OCI-LY7 (cell line): ENCODE results near the gene NEAT1. TPM values are rescaled to one million over a fixed set of nuclear protein-coding genes. Genes with fewer than 3 reads are reported as not detected.

Experiments used
- BruUV-seq: library from RNA; stranded (reverse); fragments of 400-500 nt; replicated peaks from 2 replicates; lab custom pipeline; 2021; lab: Mats Ljungman, UMichigan
- CTCF ChIA-PET: fragments of 300-600 bp; sonication (Branson Sonifier 250); formaldehyde crosslinking; loops from one replicate; lab custom pipeline; 2022; ENCODE audit warnings: antibody characterized with exemption; ENCODE audit not compliant: unreplicated experiment; lab: Charles Lee
- POLR2A ChIA-PET: fragments of 300-600 bp; sonication (Branson Sonifier 250); formaldehyde crosslinking; loops from one replicate; lab custom pipeline; 2022; ENCODE audit warnings: antibody characterized with exemption; lab: Charles Lee
- DNase-seq: peaks from one replicate; pipeline ENCODE4 v3.0.0-alpha.2; 2015; ENCODE audit warnings: low spot score
- H2AFZ ChIP-seq: fragments of 200-600 bp; sonication (generic), shearing (Covaris generic); 2 replicates; pipeline ENCODE4 v1.6.1; 2014; ENCODE audit warnings: mild to moderate bottlenecking, antibody characterized with exemption, low read length, moderate library complexity
- H3K27ac ChIP-seq: fragments of 200-600 bp; sonication (generic); 2 replicates; pipeline ENCODE4 v1.5.1; 2014; ENCODE audit warnings: mixed run types, low read depth, mild to moderate bottlenecking, moderate library complexity, low read length, inconsistent platforms; ENCODE audit not compliant: poor library complexity, severe bottlenecking
- H3K36me3 ChIP-seq: fragments of 200-600 bp; sonication (generic); 2 replicates; pipeline ENCODE4 v1.6.1; 2014; ENCODE audit warnings: mild to moderate bottlenecking, antibody characterized with exemption, low read length, moderate library complexity, mixed read lengths; ENCODE audit not compliant: insufficient read depth
- H3K4me1 ChIP-seq: fragments of 200-600 bp; sonication (generic); 2 replicates; pipeline ENCODE4 v1.5.1; 2014; ENCODE audit warnings: mild to moderate bottlenecking, low read length; ENCODE audit not compliant: insufficient read depth, poor library complexity, severe bottlenecking
- H3K4me2 ChIP-seq: fragments of 200-600 bp; sonication (generic); 2 replicates; pipeline ENCODE4 v1.6.1; 2014; ENCODE audit warnings: mild to moderate bottlenecking, low read length
- H3K4me3 ChIP-seq: fragments of 200-600 bp; sonication (generic); 2 replicates; pipeline ENCODE4 v1.5.1; 2014; ENCODE audit warnings: mild to moderate bottlenecking, low read depth, low read length; ENCODE audit not compliant: poor library complexity, severe bottlenecking
- H3K79me2 ChIP-seq: fragments of 200-600 bp; sonication (generic); 2 replicates; pipeline ENCODE4 v1.6.1; 2016; ENCODE audit warnings: low read depth, mild to moderate bottlenecking, low read length, moderate library complexity, mixed read lengths; ENCODE audit not compliant: insufficient read depth
- H3K9me2 ChIP-seq: fragments of 200-600 bp; sonication (generic); 2 replicates; pipeline ENCODE4 v1.6.1; 2016; ENCODE audit warnings: mild to moderate bottlenecking, low read length, mixed read lengths; ENCODE audit not compliant: insufficient read depth
- H3K9me3 ChIP-seq: fragments of 200-600 bp; sonication (generic); 2 replicates; pipeline ENCODE4 v1.6.1; 2014; ENCODE audit warnings: mild to moderate bottlenecking, mixed run types, low read length, mixed read lengths
- H4K20me1 ChIP-seq: fragments of 200-600 bp; sonication (generic); 2 replicates; pipeline ENCODE4 v1.6.1; 2014; ENCODE audit warnings: mild to moderate bottlenecking, antibody characterized with exemption, low read length, moderate library complexity, mixed read lengths; ENCODE audit not compliant: insufficient read depth
- CTCF ChIP-seq: fragments of 200-600 bp; sonication (generic); conservative IDR thresholded peaks from 2 replicates; pipeline ENCODE4 v1.5.1; 2014; ENCODE audit warnings: mild to moderate bottlenecking, antibody characterized with exemption, low read length, moderate library complexity, mixed read lengths
- EZH2phosphoT487 ChIP-seq: fragments of 200-600 bp; sonication (generic); IDR thresholded peaks from 2 replicates; pipeline ENCODE4 v1.6.1; 2018; ENCODE audit warnings: low read depth, borderline replicate concordance, mild to moderate bottlenecking, mixed run types, antibody characterized with exemption, low read length, moderate library complexity, mixed read lengths
- intact Hi-C: fragments of 100-400 bp; cut with micrococcal nuclease; formaldehyde crosslinking; loops from one replicate; pipeline ENCODE4 v1.10.0; 2022; ENCODE audit not compliant: unreplicated experiment
- total RNA-seq, 2 experiments: library from RNA; depleted of rRNA in 1 of 2; stranded (reverse); fragments of >200 nt in 1 of 2; shearing (Covaris generic) in 1 of 2; gene quantifications; 2 replicates each; pipeline ENCODE4 v1.2.3, GENCODE V29; 2014 to 2022

The NEAT1 gene
- total RNA-seq, 2 experiments from 2014 or later: 30.1 to 440 TPM

- Histone ChIP-seq H3K79me2 (peaks cover 6% of the 10 kb centered on the region; the same call in 1 of the 2 replicates), H3K4me1 (peaks cover 79% of the 10 kb centered on the region), H3K36me3 (no peaks in the 10 kb centered on the region), H3K27ac (peak overlapping the region; percentile 93), H4K20me1 (no peaks in the 10 kb centered on the region), H3K4me2 (peak overlapping the region; percentile 74; the same call in 1 of the 2 replicates), H3K9me2 (no peaks in the 10 kb centered on the region), H2AFZ (no peak overlapping the region), H3K9me3 (no peaks in the 10 kb centered on the region), H3K4me3 (no peak overlapping the region)
- ChIA-PET CTCF (interaction anchor here (0.5 kb wide), 1 partner anchor 32 kb away, joined by 3 read pairs; no protein-coding TSS in a partner anchor), POLR2A (interaction anchor here (0.7 to 2.0 kb wide), 3 partner anchors 12 to 226 kb away, joined by 4 to 6 read pairs (median 4); no protein-coding TSS in a partner anchor)
- TF ChIP-seq CTCF (no peak), EZH2phosphoT487 (no peak)
- intact Hi-C loops: no loop called here
- BruUV-seq: no TSS peak
- DNase-seq: no peak
Measured at GRCh38 chr11:65445101-65445603, 22.6 kb downstream of the NEAT1 start.

- no peak overlapping the region for H3K4me3 ChIP-seq
- H3K36me3 ChIP-seq: no peaks in the 10 kb centered on the region
- H3K9me2 ChIP-seq: no peaks in the 10 kb centered on the region
- H2AFZ ChIP-seq: no peak overlapping the region
- ChIA-PET POLR2A (interaction anchor here (0.7 to 0.8 kb wide), 2 partner anchors 10 to 54 kb away, joined by 3 to 4 read pairs; no protein-coding TSS in a partner anchor), CTCF (interaction anchor here (0.5 kb wide), 1 partner anchor 31 kb away, joined by 3 read pairs; no protein-coding TSS in a partner anchor)
- peak; percentile 18 for DNase-seq
- peaks cover 72% of the 10 kb centered on the region for H3K4me1 ChIP-seq
- no peaks in the 10 kb centered on the region for H3K9me3 ChIP-seq
- TF ChIP-seq EZH2phosphoT487 (no peak), CTCF (no peak)
- H3K4me2 ChIP-seq: peak overlapping the region; percentile 74; the same call in 1 of the 2 replicates
- peak overlapping the region; percentile 93 for H3K27ac ChIP-seq
- intact Hi-C loops: no loop called here
- H3K79me2 ChIP-seq: peaks cover 6% of the 10 kb centered on the region; the same call in 1 of the 2 replicates
- no TSS peak for BruUV-seq
- no peaks in the 10 kb centered on the region for H4K20me1 ChIP-seq
Measured at GRCh38 chr11:65445604-65446445, 23.2 kb downstream of the NEAT1 start.
